GM12892 (cell line): ENCODE data around the gene MAT1A.

Experiments used
- POLR2A ChIP-seq: IDR thresholded peaks from 2 replicates; pipeline ENCODE4 v1.6.1; 2011; ENCODE audit warnings: low read depth, low read length, control low read depth
- POLR2AphosphoS5 ChIP-seq: IDR thresholded peaks from 2 replicates; pipeline ENCODE4 v1.6.1; 2011; ENCODE audit warnings: low read depth, low read length, control low read depth
- TAF1 ChIP-seq: IDR thresholded peaks from 2 replicates; pipeline ENCODE4 v1.6.1; 2011; ENCODE audit warnings: low read depth, mild to moderate bottlenecking, control low read depth, low read length, borderline replicate concordance

DNA sequence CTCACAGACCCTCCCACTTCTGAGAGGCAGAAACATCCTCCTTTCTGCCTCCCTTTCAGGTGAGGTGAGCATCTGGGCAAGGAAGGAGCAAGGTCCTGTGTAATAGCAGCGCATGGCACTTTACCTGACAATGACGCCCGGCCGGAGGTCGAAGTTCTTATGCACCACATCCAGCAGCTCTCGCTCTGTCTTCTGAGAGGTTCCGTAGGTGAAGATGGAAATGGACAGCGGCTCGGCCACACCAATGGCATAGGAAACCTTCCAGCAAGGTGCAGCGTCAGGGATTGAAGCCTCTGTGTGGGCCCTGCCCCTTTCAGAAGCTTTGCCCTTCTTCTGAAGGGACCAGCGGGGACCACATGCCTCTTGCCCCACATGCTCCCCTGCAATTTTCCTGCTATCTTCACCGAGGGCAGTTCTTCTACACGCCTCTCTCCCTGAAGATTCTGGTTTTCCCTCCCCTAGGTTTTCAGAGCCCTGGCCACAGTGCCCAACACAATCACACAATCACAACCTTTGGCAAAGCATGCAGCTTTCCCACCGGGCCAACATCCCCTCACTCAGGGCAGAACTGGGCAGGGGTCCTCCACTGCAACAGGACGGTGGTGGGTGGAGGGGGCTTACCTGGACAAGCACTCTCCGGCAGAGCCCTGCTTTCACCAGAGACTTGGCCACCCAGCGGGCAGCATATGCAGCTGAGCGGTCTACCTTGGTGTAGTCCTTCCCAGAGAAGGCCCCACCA lies 14.9 kb downstream of the MAT1A start:
- TF ChIP-seq POLR2AphosphoS5: no peak
- no peak for TF ChIP-seq POLR2A
- no peak for TF ChIP-seq TAF1
